SH-SY5Y (cell line): ENCODE data around the gene DMPK.

Experiments
- GATA2 ChIP-seq: IDR thresholded peaks from 2 replicates; pipeline ENCODE4 v1.6.1; 2011; ENCODE audit warnings: mild to moderate bottlenecking, low read depth, low read length
- GATA3 ChIP-seq: IDR thresholded peaks from 2 replicates; pipeline ENCODE4 v1.6.1; 2011; ENCODE audit warnings: low read depth, mild to moderate bottlenecking, low read length, moderate library complexity

DNA sequence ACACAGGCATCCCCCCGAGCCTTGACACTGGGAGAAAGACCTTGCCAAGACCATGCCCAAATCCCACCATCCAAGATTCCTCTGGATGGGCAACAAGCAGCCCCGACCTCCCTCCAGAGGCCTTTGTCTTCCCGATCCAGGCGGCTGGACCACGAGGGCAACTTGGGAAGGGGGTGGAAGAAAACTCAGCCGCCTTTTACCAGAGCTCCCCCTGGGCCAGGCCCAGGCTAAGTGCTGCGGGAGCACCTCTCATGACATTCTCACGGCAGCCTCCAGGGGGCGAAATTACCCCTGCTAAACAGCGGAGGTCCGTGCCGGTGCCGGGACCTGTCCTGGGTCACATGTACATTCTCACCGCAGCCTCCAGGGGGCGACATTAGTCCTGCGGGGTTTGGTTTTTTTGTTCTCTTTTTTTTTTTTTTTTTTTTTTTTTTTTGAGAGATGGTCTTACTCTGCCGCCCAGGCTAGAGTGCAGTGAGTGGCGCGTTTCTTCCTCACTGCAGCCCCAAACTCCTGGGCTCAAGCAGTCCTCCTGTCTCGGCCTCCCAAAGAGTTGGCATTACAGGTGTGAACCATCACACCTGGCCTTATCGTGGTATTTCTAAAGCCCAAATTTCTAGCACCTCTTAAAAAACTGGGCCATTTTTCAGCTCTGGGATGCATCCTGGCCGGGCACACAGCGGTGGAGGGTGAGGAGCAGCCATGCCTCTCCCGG is 34.9 kb upstream of the DMPK start:
- TF ChIP-seq GATA2 (no peak), GATA3 (no peak)
